HG03432 (cell line): Measurements from ENCODE around the gene AGBL4.

Experiments used
- ATAC-seq: cut with Tn5 transposase; IDR thresholded peaks from one replicate; pipeline ENCODE4 v1.9.1; 2021; ENCODE audit warnings: mild to moderate bottlenecking, moderate library complexity; ENCODE audit not compliant: unreplicated experiment

Gene AGBL4

GRCh38 chr1:48851638-48852037, 1172.1 kb downstream of the AGBL4 start:
- ATAC-seq: no peak

GRCh38 chr1:48848035-48848434, 1175.7 kb downstream of the AGBL4 start:
- ATAC-seq: no peak

DNA sequence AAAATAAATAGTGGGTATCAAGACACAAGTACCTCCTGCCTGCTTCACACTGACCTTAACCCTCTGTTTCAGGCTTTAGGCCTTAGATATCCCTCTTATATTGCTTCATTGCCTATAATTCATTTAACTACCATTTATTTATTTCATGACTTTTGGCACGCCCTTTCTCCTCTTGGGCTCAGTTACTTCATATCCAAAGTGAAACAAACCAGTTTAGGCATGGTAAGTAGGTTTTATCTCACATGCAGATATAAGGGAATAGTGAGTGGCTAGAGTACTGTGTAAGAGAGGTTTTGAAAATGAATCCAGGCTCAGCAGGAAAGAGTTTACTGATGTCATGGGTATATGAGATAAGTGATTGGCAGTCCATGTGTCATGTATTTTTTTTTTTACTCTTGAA, 1177.3 kb downstream of the AGBL4 start:
- ATAC-seq: no peak

DNA sequence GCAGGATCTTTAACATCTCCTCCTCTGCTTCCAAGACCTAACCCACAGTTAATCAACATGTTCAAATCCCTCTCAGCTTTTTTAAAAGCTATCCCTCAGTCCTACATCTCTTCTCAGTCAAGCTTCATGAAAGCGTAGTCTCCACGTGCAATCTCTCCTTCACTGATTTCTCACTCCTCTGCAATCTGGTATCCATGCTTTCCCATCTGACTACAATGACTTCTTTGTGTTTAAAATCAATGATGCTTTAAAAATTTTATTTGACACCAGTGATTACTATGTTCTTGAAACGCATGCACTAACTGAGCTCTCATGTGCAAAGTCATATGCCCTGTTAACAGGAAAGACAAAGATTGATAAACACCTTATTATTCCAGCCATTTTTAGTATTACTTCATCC, 1179.6 kb downstream of the AGBL4 start:
- ATAC-seq: no peak

DNA sequence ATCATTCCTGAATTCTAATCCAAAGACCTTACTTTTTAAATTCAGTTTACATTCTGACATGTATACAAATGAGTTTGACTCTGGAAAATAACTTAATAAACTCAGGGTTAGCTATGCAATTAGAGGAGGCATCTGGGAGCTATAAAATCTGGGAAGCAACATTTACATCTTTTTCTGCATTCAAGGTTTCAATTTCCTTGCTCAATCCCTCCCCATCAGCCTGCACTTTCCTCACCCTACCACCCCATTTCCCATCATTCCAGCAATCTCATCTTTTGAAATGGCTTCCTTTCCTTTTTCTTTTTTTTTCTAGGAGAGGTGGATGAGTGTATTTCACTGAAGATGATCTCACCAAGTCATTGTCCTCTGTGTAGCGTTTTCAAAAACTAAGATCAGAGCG, 1181.8 kb downstream of the AGBL4 start:
- ATAC-seq: no peak

GRCh38 chr1:48841461-48841860, 1182.3 kb downstream of the AGBL4 start:
- ATAC-seq: no peak

- no peak for ATAC-seq
These were observed 1192.4 kb downstream of the AGBL4 start for GRCh38 chr1:48831120-48831978.

DNA sequence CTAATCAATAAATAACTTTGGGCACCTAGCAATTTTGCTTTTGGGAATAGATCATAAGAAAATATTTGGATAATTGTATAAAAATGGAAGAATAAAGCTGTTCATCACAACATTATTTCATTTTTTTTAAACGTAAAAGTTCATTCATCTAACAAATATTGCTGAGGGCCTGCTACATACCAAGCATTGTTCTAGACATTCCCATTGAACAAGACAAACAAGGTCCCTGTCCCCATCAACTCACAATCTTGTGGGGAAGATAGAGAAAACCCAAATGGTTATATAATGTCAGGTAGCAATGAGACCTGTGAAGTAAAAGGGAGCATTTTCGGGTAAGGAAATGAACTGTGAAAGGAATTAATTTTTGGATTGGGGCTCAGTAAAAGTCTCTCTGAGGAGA, 1193.0 kb downstream of the AGBL4 start:
- no peak for ATAC-seq

DNA sequence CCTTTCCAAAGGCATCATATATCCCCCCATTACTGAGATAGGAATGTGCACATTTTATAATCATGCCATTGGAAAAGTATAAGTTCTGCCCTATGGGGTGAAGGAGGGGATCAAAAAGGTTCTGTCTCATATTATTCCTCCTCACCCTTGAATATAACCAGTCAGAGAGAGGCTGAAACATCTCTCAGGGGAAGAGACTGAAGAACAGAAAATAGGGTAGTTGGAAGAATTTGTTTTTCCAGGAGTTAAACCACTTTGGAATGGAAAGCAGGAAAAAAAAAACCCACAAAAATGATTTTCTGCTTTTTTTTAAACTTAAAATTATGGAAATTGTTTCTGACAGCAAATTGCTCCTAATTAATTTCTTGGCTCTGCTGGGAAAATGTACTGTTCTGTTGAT, 1194.3 kb downstream of the AGBL4 start:
- no peak for ATAC-seq

DNA sequence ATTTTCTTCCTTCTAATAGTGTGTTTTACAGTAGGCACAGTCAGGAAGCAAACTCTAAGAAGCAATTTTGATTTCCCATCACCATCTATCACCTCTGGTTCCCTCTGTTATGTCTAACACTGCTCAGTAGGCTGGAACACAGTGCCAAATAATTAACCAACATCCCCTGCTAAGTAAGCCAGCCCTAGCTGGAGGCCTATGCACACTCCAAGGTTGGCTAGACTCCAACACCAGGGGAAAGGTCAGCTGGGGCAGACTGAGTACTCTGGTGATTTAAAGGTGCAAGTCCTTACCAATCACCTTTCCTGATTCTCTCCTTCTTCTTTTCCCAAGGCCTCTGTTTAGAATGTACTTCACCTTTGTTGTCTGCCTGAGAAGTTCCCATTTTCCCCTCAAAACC, 1200.6 kb downstream of the AGBL4 start:
- ATAC-seq: no peak

- ATAC-seq: no peak
These were observed 1203.3 kb downstream of the AGBL4 start for GRCh38 chr1:48820491-48820890.

DNA sequence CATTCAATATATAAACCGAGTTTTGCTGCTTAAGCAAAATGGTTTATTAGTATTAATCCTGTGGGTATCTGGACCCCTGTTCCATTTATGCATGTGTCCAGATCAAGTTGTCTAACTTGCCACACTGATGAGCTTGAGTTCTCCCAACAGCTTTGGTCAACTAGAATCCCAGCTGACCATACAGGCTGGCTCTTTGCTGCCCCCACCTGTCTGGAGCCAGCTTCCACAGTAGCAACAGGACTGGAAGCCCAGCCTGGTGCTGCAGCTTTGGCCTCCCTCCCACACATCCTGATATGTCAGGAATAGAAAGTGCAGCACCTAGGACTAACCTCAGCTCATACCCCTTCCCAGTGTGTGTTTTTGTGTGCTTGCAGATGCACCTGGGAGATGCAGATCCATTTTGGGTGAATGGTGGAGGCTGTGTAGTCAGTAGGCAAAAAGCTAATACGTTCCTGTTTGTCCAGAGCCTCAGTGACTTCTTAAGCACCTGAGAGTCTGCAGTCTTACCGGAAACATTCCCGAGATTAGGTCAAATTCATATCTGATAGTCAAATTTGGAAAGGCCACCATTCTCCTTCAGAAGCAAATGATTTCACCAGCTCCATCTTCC, 1206.1 kb downstream of the AGBL4 start:
- peak; percentile 87 for ATAC-seq

DNA sequence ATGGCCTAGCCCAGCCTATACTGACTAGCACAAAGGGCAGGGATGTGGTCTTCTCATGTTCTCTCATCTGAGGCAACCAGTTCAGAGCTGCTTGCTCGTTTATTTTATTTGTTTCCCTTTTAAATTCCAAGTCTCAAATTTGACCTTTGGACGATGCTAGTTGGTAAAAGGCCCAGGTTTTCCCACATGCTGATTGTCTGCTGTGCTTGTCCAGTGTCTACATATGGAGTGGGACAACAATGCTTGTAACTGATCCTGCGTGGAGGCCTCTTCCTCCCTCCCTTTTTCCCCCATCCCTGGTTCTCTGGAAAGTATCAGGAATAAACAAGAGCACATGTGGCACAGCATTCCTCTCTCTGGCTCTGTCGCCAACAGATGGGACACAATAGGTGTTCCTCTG, 1213.0 kb downstream of the AGBL4 start:
- no peak for ATAC-seq

GRCh38 chr1:48808496-48808895, 1215.3 kb downstream of the AGBL4 start:
- no peak for ATAC-seq

- ATAC-seq: no peak
These were observed 1216.0 kb downstream of the AGBL4 start for GRCh38 chr1:48807554-48808260.

GRCh38 chr1:48803474-48803873, 1220.3 kb downstream of the AGBL4 start:
- ATAC-seq: no peak

GRCh38 chr1:48794816-48795215, 1228.9 kb downstream of the AGBL4 start:
- no peak for ATAC-seq

DNA sequence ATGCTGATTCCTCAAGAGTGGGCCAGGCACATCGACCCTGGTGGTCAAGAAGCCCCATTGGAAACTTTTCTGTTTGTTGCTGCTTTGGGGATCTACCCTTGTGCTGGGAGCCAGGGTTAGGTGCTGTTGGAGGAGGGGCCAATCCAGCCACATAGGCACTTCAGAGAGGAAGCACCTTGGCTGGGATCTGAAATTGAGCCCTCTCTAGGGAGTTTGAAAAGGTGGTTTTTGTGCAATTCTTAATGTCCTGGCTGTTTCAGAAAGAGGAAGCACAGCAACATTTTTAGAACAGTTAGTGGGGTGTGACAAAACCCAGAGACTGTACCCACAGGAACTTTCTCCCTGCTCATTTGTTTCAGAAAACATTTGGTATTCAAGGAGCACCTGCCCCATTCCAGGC, 1229.9 kb downstream of the AGBL4 start:
- peak; percentile 94 for ATAC-seq

GRCh38 chr1:48792961-48793360, 1230.8 kb downstream of the AGBL4 start:
- ATAC-seq: no peak

- ATAC-seq: no peak
These were observed 1233.4 kb downstream of the AGBL4 start for GRCh38 chr1:48790397-48790796.

- no peak for ATAC-seq
These were observed 1233.9 kb downstream of the AGBL4 start for GRCh38 chr1:48789903-48790302.

DNA sequence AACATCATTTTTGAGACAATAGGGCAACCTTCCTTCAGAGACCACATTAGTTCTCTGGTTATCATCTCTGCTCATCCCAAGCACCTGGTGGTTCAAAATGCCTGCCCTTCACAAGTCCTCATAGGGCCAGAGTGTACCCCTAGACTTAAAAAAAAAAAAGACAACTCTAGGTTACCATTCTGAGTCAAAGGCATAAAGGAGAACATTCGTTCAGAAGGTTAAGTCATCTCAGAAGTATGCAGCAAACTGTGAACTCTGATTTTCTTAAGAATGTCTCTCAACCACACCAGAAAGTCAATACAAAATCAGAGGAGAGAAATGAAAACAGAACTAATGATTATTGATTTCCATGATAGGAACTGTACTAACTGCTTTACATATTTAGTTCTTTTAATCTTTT, 1237.9 kb downstream of the AGBL4 start:
- no peak for ATAC-seq
